GM18909 (cell line): ENCODE results near the gene ELANE.
"Not testable (repeated sequence)": the region's sequence is repeated elsewhere in the genome, so short reads cannot be mapped to it uniquely, and the experiment has no call there.

Experiments
- ATAC-seq: cut with Tn5 transposase; IDR thresholded peaks from one replicate; pipeline ENCODE4 v1.9.1; 2021; ENCODE audit warnings: mild to moderate bottlenecking; ENCODE audit not compliant: unreplicated experiment, poor library complexity

ELANE gene

DNA sequence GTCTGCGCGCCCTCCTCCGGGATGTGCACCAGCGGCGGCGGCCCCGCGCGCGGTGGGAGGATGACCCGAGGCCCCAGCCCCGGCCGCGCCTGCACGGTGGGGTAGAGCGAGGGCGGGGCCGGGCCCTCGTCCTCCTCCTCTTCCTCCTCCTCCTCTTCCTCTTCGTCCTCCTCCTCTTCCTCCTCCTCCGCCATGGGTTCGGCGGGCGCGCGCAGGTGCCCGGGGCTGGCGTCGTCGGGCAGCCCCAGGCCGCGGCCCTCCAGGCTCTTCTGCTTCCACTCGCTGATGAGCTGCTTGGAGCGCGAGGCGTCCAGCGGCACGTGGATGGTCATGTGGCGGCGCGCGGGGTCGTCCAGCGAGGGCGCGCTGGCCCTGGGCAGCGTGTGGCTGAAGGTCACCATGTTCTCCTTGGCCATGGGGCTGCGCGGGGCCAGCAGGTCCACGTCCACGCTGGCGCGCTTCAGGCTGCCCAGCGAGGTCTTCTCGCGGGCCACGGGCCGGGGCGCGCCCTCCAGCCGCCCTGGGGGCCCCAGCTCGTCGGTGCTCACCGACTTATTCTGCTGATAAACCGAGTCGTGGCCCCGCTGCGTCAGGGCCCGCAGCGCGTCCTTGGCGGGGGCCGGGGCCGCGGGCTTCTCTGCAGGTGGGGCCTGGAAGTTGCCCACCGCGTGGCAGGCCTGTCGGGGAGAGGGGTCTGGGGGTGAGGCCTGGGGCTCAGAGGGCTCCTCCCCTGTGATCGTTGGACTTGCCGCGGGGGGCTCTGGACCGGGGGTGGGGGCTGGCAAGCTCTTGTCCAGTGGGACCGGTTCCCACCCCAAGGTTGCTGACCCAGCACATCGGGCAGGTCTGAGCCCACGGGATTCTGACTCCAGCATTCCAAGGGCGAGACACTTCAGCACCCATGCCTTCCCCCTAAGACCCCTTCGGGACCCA is 38.6 kb upstream of the ELANE start:
- no peak for ATAC-seq

DNA sequence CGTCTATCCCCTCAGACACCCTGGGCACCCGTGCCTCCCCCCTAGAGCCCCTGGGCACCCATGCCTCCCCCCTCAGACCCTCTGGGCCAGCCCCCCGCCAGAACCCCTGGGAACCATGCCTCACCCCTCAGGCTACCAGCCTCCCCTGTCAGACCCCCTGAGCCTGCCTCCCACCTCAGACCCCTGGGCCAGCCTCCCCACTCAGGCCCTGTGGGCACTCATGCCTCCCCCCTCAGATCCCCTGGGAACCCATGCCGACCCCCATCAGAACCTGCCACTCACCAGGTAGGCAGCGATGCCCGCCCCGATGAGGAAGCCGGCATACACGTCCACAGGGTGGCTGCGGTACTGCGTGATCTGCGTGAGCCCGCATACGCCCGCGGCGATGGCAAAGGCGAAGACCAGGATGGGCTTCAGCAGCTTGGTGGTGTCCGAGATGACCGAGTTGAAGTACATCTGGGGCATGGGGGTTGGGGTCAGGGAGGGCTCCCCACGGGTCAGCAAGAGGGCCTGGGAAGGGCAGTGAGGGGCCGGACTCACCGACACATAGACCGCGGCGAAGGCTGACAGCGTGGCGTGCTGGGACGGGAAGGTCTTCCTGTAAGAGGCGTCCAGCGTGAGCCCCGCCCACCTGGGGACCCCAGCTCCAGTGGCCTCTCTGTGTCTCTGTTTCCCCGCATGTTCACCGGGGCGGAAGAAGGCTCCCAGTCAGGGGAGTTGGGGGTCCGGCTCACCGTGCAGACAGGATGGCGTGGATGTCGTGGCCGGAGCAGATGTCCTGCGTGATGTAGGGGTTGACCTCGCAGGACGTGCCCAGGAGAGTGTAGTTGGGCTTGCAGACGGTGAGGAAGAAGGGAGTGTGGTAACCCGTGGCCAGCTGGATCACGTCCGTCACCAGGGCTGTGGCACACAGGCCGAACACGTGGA is 37.7 kb upstream of the ELANE start:
- no peak for ATAC-seq

DNA sequence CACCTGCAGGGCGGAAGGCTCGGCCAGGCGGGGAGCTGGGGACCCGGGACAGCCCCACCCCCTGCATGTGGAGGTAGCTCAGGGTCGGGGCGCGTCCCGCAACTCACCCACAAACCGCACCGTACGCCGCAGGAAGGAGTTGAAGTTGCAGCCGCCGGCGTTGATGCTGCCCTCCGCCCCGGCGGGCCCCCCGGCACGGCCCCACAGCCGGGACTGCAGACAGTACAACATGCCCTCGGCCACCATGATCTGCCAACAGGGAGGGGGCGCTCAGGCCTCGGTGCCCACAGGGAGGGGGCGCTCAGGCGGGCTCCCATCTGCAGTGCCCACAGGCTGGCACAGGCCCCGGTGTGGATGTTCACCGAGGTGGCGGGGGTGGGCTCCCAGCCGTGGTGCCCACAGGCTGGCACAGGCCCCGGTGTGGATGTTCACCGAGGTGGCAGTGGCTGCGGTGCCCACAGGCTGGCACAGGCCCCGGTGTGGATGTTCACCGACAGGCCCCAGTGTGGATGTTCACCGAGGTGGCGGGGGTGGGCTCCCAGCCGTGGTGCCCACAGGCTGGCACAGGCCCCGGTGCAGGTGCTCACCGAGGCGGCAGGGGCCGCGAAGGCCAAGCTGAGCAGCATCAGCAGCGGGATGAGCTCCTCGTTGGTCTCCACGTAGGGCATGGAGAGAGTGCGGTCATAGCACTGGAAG is 36.9 kb upstream of the ELANE start:
- ATAC-seq = no peak

DNA sequence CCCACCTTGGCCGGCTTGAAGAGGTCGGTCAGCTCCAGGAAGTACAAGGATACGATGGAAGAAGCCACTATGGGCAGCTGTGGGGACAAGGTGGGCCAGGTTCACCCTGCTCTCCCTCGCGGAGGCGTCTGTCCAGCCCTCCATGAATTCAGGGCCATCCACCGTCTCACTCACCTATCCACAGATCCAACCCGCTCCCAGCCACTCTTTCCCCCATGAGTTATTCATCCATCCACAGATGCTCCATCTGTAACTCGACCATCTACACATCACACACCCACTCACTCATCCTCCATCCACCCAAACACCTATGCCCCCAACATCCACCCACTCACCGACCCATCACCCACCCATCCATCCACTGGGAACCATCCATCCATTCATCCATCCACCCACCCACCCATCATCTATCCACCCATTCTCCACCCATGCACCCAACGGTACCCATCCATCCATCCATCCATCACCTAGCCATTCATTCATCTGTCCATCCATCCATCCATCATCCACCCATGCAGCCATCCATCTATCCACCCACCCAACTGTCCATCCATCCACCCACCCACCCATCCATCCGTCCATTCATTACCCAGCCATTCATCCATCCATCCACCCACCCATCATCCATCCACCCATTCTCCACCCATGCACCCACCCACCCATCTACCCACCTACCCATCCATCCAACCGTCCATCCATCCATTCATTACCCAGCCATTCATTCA is 36.2 kb upstream of the ELANE start:
- ATAC-seq = no peak

DNA sequence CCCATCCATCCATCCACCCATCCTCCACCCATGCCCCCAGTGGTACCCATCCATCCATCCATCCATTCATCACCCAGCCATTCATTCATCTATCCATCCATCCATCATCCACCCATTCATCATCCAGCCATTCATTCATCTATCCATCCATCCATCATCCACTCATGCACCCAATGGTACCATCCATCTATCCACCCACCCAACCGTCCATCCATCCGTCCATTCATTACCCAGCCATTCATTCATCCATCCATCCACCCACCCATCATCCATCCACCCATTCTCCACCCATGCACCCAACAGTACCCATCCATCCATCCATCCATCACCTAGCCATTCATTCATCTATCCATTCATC is 35.6 kb upstream of the ELANE start:
- ATAC-seq = no peak

DNA sequence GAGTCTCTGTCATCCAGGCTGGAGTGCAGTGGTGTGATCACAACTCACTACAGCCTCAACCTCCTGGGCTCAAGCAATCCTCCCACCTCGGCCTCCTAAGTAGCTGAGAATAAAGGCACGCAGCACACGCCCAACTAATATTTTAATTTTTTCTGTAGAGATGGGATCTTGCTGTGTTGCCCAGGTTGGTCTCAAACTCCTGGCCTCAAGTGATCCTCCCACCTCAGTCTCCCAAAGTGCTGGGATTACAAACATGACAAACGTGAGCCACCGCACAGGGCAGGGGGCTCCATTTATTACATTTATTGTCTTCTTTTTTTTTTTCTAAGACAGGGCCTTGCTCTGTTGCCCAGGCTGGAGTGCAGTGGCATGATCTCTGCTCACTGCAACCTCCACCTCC is 31.9 kb upstream of the ELANE start:
- ATAC-seq = not testable (repeated sequence)

DNA sequence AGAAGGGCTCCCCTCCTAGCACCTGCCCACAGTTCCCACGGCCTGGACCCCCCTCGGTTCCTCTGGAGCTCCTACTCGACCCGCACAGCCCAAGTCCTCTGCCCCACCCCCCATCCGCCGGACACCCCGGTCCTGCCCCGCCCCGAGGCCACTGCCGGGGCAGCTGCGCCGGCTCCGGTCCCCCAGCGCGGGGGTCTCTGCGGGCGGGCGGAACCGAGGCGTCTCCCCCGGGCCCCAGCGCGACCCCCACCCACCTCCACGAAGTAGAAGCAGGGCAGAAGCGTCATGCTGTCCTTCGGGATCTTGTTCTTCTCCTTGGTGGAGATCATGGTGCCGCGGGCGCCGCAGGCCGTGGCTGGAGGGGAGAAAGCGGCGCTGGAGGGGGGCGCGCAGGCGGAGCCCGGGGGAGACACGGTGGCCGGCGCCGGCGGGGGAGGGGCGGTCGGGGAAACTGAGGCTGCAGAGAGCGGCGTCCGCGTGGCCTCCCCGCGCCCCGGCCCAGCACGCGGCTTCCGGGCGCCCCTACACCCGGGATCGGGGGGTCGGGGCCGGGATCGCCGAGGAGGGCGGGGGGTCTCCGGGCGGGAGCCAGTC is 30.8 kb upstream of the ELANE start:
- ATAC-seq = no peak

DNA sequence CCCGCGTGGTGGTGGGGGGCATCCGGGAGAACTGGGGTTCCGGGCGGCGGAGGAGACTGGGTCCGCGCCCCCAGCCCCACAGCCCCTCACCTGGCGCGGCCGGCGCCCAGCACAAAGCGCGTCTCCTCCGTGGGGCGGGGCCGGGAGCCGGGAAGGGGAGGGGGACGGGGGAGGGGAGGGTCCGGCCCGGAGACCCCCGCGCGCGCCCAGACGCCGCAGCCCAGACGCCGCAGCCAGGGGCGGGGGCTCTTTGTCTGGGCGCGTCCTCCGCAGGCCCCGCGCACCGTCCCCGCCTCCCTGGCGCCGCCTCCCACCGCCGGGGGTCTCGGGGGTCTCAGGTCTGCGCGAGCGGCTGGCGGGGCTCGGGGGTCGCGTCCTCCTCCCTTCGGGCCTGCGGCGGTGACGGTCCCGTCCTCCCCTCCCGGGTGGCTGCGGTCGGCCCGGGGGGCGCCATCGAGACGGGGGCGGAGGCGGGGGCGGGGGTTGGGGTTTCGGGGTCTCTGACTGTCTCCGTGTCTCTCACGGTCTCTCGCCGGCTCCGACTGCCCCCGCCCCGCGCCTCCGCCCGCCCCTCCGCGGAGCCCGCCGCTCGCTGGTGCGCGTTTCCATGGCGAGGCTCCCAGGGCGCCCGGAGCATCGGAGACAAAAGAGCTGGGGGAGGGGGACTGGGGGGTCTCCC is 30.1 kb upstream of the ELANE start, which contains the start of gene PLPPR3:
PLPPR3 (minus strand) TSS at position 131 of the 679 bp plus-strand sequence. CDS start 396 bp downstream, outside the sequence.
- no peak for ATAC-seq

DNA sequence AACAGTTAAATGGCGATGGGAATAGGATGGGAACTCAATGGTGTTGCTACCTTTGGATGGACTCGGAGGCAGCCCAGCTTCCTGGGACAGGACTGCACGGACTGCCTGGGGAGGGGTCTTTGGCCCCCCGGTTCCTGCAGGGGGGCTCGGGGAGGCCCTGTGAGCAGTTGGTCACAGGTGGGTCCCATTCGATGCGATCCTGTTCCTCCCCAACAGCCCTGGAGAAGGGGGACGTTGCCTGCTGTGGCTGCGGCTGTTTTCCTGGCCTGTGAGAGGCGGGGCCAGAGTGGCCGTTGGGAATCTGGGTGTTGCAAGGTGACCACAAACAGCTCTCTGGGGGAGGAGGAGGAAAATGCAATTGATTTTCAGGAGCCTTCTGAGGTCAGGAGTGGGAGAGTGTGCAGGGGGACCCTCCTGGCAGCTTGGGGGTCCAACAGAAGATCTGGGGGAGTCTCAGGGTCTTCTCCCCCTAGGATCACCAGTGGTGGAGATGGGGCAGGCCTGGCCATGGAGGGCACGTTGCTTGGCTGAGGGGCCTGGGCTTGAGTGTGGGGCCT is 28.5 kb upstream of the ELANE start:
- ATAC-seq = no peak

DNA sequence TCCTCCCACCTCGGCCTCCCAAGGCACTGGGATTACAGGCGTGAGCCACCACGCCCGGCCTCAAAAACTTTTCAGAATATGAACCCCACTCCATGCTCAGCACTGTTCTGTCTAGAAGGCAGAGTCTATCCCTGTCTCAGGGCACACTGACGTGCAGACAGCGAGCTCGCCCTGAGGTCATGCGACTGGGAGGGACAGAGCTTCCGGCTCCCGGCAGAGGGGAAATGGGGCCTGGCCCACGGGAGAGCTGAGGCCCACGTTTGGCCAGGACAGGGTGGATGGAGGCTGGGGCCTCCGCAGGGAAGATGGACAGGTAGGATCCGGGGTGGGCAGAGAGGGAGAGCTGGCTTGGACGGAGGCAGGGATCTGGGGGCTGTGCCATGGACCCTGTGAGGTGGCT is 27.2 kb upstream of the ELANE start:
- no peak for ATAC-seq

DNA sequence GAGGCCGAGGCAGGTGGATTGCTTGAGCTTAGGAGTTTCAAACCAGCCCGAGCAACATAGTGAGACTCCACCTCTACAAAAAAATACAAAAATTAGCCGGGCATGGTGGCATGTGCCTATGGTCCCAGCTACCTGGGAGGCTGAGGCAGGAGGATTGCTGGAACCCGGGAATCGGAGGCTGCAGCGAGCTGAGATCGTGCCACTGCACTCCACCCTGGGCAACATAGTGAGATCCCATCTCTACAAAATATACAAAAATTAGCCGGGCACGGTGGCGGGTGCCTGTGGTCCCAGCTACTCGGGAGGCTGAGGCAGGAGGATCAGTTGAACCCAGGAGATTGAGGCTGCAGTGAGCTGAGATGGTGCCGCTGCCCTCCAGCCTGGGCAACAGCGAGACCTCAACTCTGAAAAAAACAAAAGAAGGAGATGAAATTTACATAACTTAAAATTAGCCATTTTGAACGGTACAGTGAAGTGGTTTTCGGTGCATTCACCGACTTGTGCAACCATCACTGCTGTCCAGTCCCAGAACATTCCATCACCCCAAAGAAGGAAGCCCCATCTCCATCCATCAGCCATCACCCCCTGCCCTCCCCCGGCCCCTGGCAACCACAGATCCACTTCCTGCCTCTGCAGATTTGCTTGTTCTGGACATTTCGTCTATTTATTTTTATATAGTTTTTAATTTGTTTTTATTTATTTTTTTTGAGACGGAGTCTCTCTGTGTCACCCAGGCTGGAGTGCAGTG is 26.0 kb upstream of the ELANE start:
- no peak for ATAC-seq

DNA sequence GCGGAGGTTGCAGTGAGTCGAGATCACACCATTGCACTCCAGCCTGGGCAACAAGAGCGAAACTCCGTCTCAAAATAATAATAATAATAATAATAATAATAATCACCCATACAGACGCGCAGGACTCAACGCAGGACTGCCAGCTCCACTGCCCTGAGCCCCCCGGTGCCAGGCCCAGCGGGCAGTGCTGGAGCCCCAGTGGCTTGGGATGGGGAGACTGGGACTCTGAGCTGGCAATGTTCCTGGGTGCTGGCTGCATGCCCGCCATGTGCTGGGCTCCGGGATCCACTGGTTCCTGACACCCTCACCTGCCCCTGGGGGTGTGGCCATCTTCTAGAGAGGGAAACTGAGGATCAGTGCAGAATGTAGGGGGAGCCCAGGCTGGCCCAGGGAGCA is 24.8 kb upstream of the ELANE start:
- no peak for ATAC-seq

DNA sequence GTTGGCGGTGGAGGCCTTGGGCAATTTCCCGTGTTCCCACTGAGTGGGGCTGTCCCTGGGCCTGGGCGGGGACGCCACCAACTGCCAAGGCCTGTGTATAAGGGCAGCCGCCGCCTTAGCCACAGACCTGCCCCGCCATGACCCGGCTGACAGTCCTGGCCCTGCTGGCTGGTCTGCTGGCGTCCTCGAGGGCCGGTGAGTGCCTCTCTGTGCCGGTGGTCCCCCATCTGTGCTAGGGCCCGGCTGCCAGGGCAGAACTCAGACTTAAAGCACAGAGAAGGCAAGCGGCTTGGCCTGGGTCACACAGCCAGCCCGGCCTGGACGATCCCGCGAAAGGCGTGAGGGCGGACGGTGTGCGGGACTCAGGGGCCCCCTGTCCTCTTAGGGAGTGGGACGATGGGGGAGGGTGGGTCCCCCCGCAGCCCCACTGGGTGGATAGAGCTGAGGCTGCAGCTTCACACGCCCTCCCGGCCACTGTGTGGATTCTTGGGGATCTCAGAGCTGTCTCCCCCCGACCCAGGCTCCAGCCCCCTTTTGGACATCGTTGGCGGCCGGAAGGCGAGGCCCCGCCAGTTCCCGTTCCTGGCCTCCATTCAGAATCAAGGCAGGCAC is 24.3 kb upstream of the ELANE start, which contains the start of gene AZU1:
AZU1 (plus strand) TSS at position 128 of the 612 bp plus-strand sequence; CDS start at position 138, 10 bp downstream.
- ATAC-seq = no peak

DNA sequence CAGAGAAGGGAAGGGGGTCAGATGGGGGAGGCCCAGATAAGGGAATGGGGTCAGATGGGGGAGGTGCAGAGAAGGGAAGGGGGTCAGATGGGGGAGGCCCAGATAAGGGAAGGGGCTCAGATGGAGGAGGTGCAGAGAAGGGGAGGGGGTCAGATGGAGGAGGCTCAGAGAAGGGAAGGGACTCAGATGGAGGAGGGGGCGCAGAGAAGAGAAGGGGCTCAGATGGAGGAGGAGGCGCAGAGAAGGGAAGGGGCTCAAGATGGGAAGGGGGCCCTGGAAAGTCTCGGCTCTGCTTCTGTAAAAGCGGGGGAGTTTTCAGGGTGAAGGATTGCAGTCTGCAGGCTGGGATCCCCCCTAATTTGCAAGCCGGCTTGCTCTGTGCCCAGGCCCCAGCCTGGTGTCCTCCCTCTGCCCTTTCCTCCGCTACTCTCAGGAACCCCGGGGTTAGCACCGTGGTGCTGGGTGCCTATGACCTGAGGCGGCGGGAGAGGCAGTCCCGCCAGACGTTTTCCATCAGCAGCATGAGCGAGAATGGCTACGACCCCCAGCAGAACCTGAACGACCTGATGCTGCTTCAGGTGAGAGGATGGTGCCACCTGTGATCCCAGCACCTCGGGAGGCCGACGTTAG is 22.9 kb upstream of the ELANE start:
- ATAC-seq = no peak

DNA sequence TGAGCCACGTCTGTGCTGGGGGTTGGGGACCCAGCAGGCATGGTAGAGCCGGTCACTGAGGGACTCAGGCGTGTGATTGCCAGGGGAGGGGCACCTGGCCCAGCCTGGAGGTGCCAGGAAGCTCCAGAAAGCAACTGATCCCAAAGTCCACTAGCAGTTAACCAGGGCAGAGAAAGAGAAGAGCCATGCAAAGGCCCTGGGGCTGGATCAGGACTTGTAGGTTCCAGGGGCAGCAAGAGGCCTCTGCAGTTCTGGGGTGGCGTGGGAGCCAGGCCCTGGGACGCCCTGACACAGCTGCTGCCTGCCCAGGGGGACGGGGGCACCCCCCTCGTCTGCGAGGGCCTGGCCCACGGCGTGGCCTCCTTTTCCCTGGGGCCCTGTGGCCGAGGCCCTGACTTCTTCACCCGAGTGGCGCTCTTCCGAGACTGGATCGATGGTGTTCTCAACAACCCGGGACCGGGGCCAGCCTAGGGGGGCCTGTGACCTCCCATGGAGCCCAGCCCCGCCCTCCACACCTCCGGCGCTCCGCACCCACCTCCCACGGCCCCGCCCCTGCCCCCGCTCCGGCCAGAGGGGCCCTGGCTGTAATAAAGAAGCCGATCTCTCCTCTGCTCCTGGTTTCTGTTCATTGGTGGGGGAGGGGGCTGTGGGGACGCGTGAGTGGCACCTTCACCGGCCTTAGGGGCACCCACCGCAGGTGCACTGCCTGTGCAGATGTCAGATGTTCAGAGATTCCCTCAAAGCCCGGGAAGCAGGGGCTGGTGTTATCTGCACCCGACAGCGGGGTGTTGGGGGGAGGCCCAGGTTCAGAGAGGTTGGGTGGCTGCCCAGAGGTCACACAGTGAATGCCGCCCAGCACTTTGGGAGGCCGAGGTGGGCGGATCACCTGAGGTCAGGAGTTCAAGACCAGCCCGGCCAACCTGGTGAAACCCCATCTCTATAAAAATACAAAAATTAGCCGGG is 20.4 kb upstream of the ELANE start:
- no peak for ATAC-seq

DNA sequence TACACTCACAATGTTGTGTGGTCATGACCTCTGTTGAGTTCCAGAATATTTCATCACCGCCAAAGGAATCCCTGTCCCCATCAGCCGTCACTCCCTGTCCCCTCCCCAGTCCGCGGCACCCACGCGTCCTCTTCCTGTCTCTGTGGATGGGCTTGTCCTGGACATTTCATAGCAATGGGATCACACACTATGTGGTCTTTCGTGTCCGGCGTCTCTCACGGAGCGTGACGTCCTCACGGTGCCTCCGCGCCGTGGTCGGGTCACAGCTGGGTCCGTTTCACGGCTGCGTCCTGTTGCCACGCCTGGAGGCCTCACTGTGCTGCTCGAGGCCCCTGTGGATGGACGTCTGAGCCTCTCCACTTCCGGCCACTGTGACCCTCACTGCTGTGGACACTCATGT is 17.9 kb upstream of the ELANE start:
- ATAC-seq = no peak
